HG03039 (cell line): ENCODE data around the gene KIF24.
"Not testable (repeated sequence)": the region's sequence is repeated elsewhere in the genome, so short reads cannot be mapped to it uniquely, and the experiment has no call there.

Source experiments
- ATAC-seq: cut with Tn5 transposase; IDR thresholded peaks from one replicate; pipeline ENCODE4 v1.9.1; 2021; ENCODE audit warnings: mild to moderate bottlenecking, moderate library complexity; ENCODE audit not compliant: unreplicated experiment

The KIF24 gene

GRCh38 chr9:34332076-34332964, 3.3 kb upstream of the KIF24 start:
- no peak for ATAC-seq

GRCh38 chr9:34331196-34331595, 2.1 kb upstream of the KIF24 start:
- ATAC-seq = no peak

- no peak for ATAC-seq
Observed at GRCh38 chr9:34328500-34328986, 525 bp downstream of the KIF24 start.

GRCh38 chr9:34326690-34327089, 2.4 kb downstream of the KIF24 start:
- ATAC-seq = no peak

GRCh38 chr9:34322899-34323591, 6.0 kb downstream of the KIF24 start:
- ATAC-seq = no peak

- no peak for ATAC-seq
Observed at GRCh38 chr9:34321451-34321850, 7.6 kb downstream of the KIF24 start.

- no peak for ATAC-seq
Observed at GRCh38 chr9:34318163-34318790, 10.8 kb downstream of the KIF24 start.

GRCh38 chr9:34317436-34317835, 11.6 kb downstream of the KIF24 start:
- ATAC-seq = no peak

GRCh38 chr9:34311499-34312185, 17.4 kb downstream of the KIF24 start:
- ATAC-seq = no peak

GRCh38 chr9:34310215-34310614, 18.9 kb downstream of the KIF24 start:
- no peak for ATAC-seq

GRCh38 chr9:34308316-34308715, 20.8 kb downstream of the KIF24 start:
- ATAC-seq = not testable (repeated sequence)

GRCh38 chr9:34301064-34301463, 28.0 kb downstream of the KIF24 start:
- not testable (repeated sequence) for ATAC-seq

GRCh38 chr9:34292552-34292951, 36.5 kb downstream of the KIF24 start:
- ATAC-seq = no peak

- ATAC-seq = no peak
Observed at GRCh38 chr9:34291423-34291822, 37.6 kb downstream of the KIF24 start.

GRCh38 chr9:34291023-34291422, 38.0 kb downstream of the KIF24 start:
- no peak for ATAC-seq

GRCh38 chr9:34289159-34289558, 39.9 kb downstream of the KIF24 start:
- no peak for ATAC-seq

GRCh38 chr9:34282096-34282495, 47.0 kb downstream of the KIF24 start:
- ATAC-seq = no peak

- ATAC-seq = no peak
Observed at GRCh38 chr9:34279411-34279810, 49.7 kb downstream of the KIF24 start.
